ENCODE measurements around the gene COL6A3.

- TF ChIP-seq CTCF (conservative IDR thresholded peaks at IDR 0.05) (no peak), EZH2 (IDR thresholded peaks at IDR 0.05; ENCODE audit: low read depth) (no peak)
These were observed 77.8 kb downstream of the COL6A3 start for GRCh38 chr2:237336131-237336530.

All from PC-9 (cell line).